K562 (cell line): ENCODE data around the gene ZDHHC5. TPM values are rescaled to one million over a fixed set of nuclear protein-coding genes. Genes with fewer than 3 reads are reported as not detected.

Experiments
- ATAC-seq: fragments of 200-7000 bp; cut with Tn5 transposase; 3 replicates; pipeline ENCODE4 v1.9.1; 2020; ENCODE audit warnings: moderate library complexity
- BruUV-seq: library from RNA; stranded (reverse); fragments of 400-500 nt; replicated peaks from 2 replicates; lab custom pipeline; 2021; lab: Mats Ljungman, UMichigan
- CTCF ChIA-PET: fragments of 300-600 bp; formaldehyde crosslinking; extraction: SDS; loops from one replicate; lab custom pipeline; 2021; ENCODE audit warnings: low intra/inter-chr PET ratio; lab: Yijun Ruan, JAX
- POLR2A ChIA-PET: fragments of 300-600, 350-650 bp; sonication (Branson Sonifier 250); formaldehyde crosslinking; extraction: SDS; loops from one replicate; lab custom pipeline; 2021; ENCODE audit warnings: antibody characterized with exemption, inconsistent platforms; lab: Yijun Ruan, JAX
- DNase-seq, 4 experiments: peaks; one replicate each; pipeline versions ENCODE4 v3.0.0 to v3.0.0-alpha.2; 2011 to 2018; ENCODE audit warnings: low spot score in 3 of 4, mixed read lengths in 3 of 4; ENCODE audit errors: extremely low read depth in 1 of 4
- FAIRE-seq: peaks from 2 replicates; lab custom pipeline; 2011; peaks lifted over from hg19 to GRCh38; lab: Jason Lieb, UNC
- H2AFZ ChIP-seq: 2 replicates; pipeline ENCODE4 v1.6.0; 2011; ENCODE audit warnings: low read depth, low read length, control low read depth, inconsistent platforms
- H3K27ac ChIP-seq: fragments of 200-600 bp; 3 replicates; pipeline ENCODE4 v1.8.0; 2011; ENCODE audit warnings: low read depth, mild to moderate bottlenecking, control low read depth, inconsistent platforms, low read length, moderate library complexity, mixed read lengths; ENCODE audit errors: extremely low read depth
- H3K27me3 ChIP-seq, 2 experiments: fragments of 300-600 bp in 1 of 2; 2 replicates in 1 of 2; 3 replicates in 1 of 2; pipeline versions ENCODE4 v1.6.0 to v1.8.0; 2011; ENCODE audit warnings: inconsistent platforms in 2 of 2, low read length in 2 of 2, mild to moderate bottlenecking in 1 of 2, mixed read lengths in 1 of 2, moderate library complexity in 1 of 2; ENCODE audit not compliant: control insufficient read depth in 2 of 2, insufficient read depth in 2 of 2
- H3K36me3 ChIP-seq: fragments of 300-600 bp; 3 replicates; pipeline ENCODE4 v1.8.0; 2011; ENCODE audit warnings: mild to moderate bottlenecking, low read length, inconsistent platforms; ENCODE audit not compliant: control insufficient read depth, insufficient read depth
- H3K4me1 ChIP-seq, 2 experiments: fragments of 200-600 bp in 1 of 2; replicated peaks in 1 of 2; 2 replicates in 1 of 2; 3 replicates in 1 of 2; pipeline versions ENCODE4 v1.5.1 to v1.8.0; 2011; ENCODE audit warnings: inconsistent platforms in 2 of 2, low read length in 2 of 2, mild to moderate bottlenecking in 1 of 2, mixed read lengths in 1 of 2, moderate library complexity in 1 of 2; ENCODE audit not compliant: control insufficient read depth in 2 of 2, insufficient read depth in 2 of 2
- H3K4me2 ChIP-seq: 2 replicates; pipeline ENCODE4 v1.6.1; 2011; ENCODE audit warnings: low read length, control low read depth, inconsistent platforms, mixed read lengths; ENCODE audit not compliant: insufficient read depth
- H3K4me3 ChIP-seq: fragments of 200-600 bp; sonication (generic), shearing (Covaris generic); 2 replicates; pipeline ENCODE4 v1.5.1; 2016; ENCODE audit warnings: control low read depth, inconsistent platforms
- H3K79me2 ChIP-seq: fragments of 200-600 bp; 3 replicates; pipeline ENCODE4 v1.8.0; 2011; ENCODE audit warnings: low read length, inconsistent platforms; ENCODE audit not compliant: control insufficient read depth, insufficient read depth
- H3K9ac ChIP-seq, 2 experiments: 2 replicates each; pipeline versions ENCODE4 v1.6.0 to v1.6.1; 2011; ENCODE audit warnings: low read depth in 2 of 2, low read length in 2 of 2, control low read depth in 1 of 2, inconsistent platforms in 1 of 2, mild to moderate bottlenecking in 1 of 2, mixed read lengths in 1 of 2; ENCODE audit not compliant: insufficient read depth in 1 of 2
- H3K9me1 ChIP-seq: one replicate; pipeline ENCODE4 v1.6.0; 2011; ENCODE audit warnings: inconsistent platforms, mild to moderate bottlenecking, low read length, moderate library complexity; ENCODE audit not compliant: control insufficient read depth, insufficient read depth
- H3K9me3 ChIP-seq: replicated peaks from 2 replicates; pipeline ENCODE4 v1.5.1; 2011; ENCODE audit warnings: low read depth, low read length, inconsistent platforms; ENCODE audit not compliant: control insufficient read depth, insufficient read depth
- H4K20me1 ChIP-seq: replicated peaks from 2 replicates; pipeline ENCODE4 v1.6.1; 2011; ENCODE audit warnings: low read length, inconsistent platforms, mixed read lengths; ENCODE audit not compliant: control insufficient read depth, insufficient read depth
- CHD4 ChIP-seq: fragments of 200-600 bp; sonication (generic); IDR thresholded peaks from 3 replicates; pipeline ENCODE4 v1.6.1; 2012; ENCODE audit warnings: low read depth, mild to moderate bottlenecking, mixed read lengths, low read length, inconsistent platforms; ENCODE audit not compliant: insufficient read depth, insufficient replicate concordance, poor library complexity, severe bottlenecking
- DMBX1 ChIP-seq: fragments of 250-450 bp; sonication (Bioruptor Pico); IDR thresholded peaks from 2 replicates; pipeline ENCODE4 v1.8.0; 2022; ENCODE audit warnings: inconsistent platforms, mild to moderate bottlenecking, moderate library complexity, borderline replicate concordance
- NFXL1 ChIP-seq: fragments of 450-650 bp; formaldehyde crosslinking; IDR thresholded peaks from 2 replicates; pipeline ENCODE4 v1.4.0; 2021; ENCODE audit warnings: mild to moderate bottlenecking
- RBBP5 ChIP-seq: fragments of 200-600 bp; sonication (generic); IDR thresholded peaks from 2 replicates; pipeline ENCODE4 v1.6.1; 2012; ENCODE audit warnings: borderline replicate concordance, mild to moderate bottlenecking, low read length, control low read depth, inconsistent platforms; ENCODE audit not compliant: insufficient read depth, poor library complexity, severe bottlenecking
- SPI1 ChIP-seq: IDR thresholded peaks from 2 replicates; pipeline ENCODE4 v1.6.1; 2011; ENCODE audit warnings: low read depth, low read length, control low read depth, borderline replicate concordance
- XRCC5 ChIP-seq: fragments of 200-400 bp; formaldehyde crosslinking; IDR thresholded peaks from 2 replicates; pipeline ENCODE4 v1.6.1; 2017; ENCODE audit warnings: low read depth, mild to moderate bottlenecking, low read length
- ZKSCAN3 ChIP-seq: fragments of 250-450 bp; sonication (Bioruptor Pico); IDR thresholded peaks from 2 replicates; pipeline ENCODE4 v1.4.0; 2020
- WGBS: fragments of 100-300 bp; shearing (Covaris generic); methylation state at CpG from one replicate; pipeline ENCODE4 v1.1.6; 2016; ENCODE audit warnings: low coverage, mixed read lengths; ENCODE audit not compliant: insufficient coverage; ENCODE audit errors: missing lambda C conversion rate; 5-methylcytosine and 5-hydroxymethylcytosine counted together
- in situ Hi-C: fragments of 300-500 bp; cut with MboI; formaldehyde crosslinking; loops from 4 replicates; pipeline ENCODE4 v1.15.0; 2018; ENCODE audit warnings: inconsistent platforms, mixed read lengths
- intact Hi-C: fragments of 100-400 bp; cut with micrococcal nuclease; formaldehyde crosslinking; loops from 2 replicates; pipeline ENCODE4 v1.14.2; 2022
- polyA plus RNA-seq, 8 experiments: library from polyadenylated mRNA; depleted of rRNA in 4 of 8; stranded (reverse) in 5 of 8; unstranded in 3 of 8; fragments of >200 nt; fragmentation: Nextera tagmentation in 2 of 8; fragmentation: Illumina TruSeq in 1 of 8; extraction: Ambion mirVana in 2 of 8; extraction: Trizol in 1 of 8; gene quantifications; 2 replicates each; pipeline versions ENCODE4 v1.2.1 to v1.2.3, GENCODE V29; 2011 to 2014; ENCODE audit warnings: inconsistent platforms in 1 of 8, missing spikeins in 1 of 8
- total RNA-seq, 7 experiments: library from RNA; depleted of rRNA in 6 of 7; stranded (reverse); fragments of >200 nt in 6 of 7; fragmentation: Illumina TruSeq in 2 of 7; extraction: Trizol in 2 of 7; gene quantifications; 2 replicates each; pipeline versions ENCODE4 v1.2.1 to v1.2.3, GENCODE V29; 2011 to 2021; ENCODE audit warnings: low replicate concordance in 1 of 7
- TF ChIP-seq, protein P1 (sequence below): fragments of 450-650 bp; formaldehyde crosslinking; IDR thresholded peaks from 2 replicates; pipeline ENCODE4 v1.4.0; 2022; ENCODE audit warnings: mild to moderate bottlenecking, moderate library complexity

Gene ZDHHC5
- total and polyA plus RNA-seq, 9 of the 15 experiments (the other 6 are each of a cell fraction or from before 2014, with no cell fraction given), result 3.8 to 64.2 (median 35.9) TPM

GRCh38 chr11:57741132-57742086, 73.5 kb downstream of the ZDHHC5 start, which contains the start of gene SELENOH (continued):
- TF ChIP-seq CHD4, result no peak
- TF ChIP-seq NFXL1 (CRISPR knock-in tag), result no peak
- TF ChIP-seq DMBX1 (CRISPR knock-in tag), result no peak
- TF ChIP-seq, protein P1, sequence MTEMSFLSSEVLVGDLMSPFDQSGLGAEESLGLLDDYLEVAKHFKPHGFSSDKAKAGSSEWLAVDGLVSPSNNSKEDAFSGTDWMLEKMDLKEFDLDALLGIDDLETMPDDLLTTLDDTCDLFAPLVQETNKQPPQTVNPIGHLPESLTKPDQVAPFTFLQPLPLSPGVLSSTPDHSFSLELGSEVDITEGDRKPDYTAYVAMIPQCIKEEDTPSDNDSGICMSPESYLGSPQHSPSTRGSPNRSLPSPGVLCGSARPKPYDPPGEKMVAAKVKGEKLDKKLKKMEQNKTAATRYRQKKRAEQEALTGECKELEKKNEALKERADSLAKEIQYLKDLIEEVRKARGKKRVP, result 0 out of 2 replicates have a peak, but pooled peaks have one; percentile 51

GRCh38 chr11:57742087-57742452, 74.2 kb downstream of the ZDHHC5 start:
- no TSS peak for BruUV-seq
- H3K27me3 ChIP-seq, result no peaks in the 10 kb centered on the region
- H3K4me2 ChIP-seq, result peak overlapping the region; percentile 90
- H3K9me3 ChIP-seq, result no peaks in the 10 kb centered on the region
- H3K9ac ChIP-seq, result peak overlapping the region; percentile 90 to 97
- H3K4me1 ChIP-seq, result peaks cover 10 to 11% of the 10 kb centered on the region in 2 experiments; a peak in 4 of 5 replicates
- in situ Hi-C loops (no loop called here), intact Hi-C loops (no loop called here)
- FAIRE-seq (no peak), DNase-seq (peak in 1 of 4 experiments; percentile 28), ATAC-seq (no peak)
- peak overlapping the region; percentile 70 for H3K4me3 ChIP-seq
- H3K27ac ChIP-seq, result peak overlapping the region; percentile 86
- CTCF ChIA-PET, result no interaction called here
- POLR2A ChIA-PET, result interaction anchor here (0.6 to 2.7 kb wide), 17 partner anchors 8 to 346 kb away, joined by 3 to 25 read pairs (median 5); partner anchors contain the start of genes BTBD18, CTNND1 and MED19
- no peaks in the 10 kb centered on the region for H4K20me1 ChIP-seq
- peaks cover 35% of the 10 kb centered on the region for H3K79me2 ChIP-seq
- H3K36me3 ChIP-seq, result peaks cover 84% of the 10 kb centered on the region
- H2AFZ ChIP-seq, result peak overlapping the region; percentile 84
- WGBS, result 2% methylated on average over 9 of the region's 10 CpGs
- H3K9me1 ChIP-seq, result no peaks in the 10 kb centered on the region
- no peak for TF ChIP-seq XRCC5
- peak; percentile 33; the same call in 1 of the 2 replicates for TF ChIP-seq SPI1
- TF ChIP-seq RBBP5, result no peak
- TF ChIP-seq ZKSCAN3 (CRISPR knock-in tag), result no peak
